HEK293 (cell line): Measurements from ENCODE around the gene FAM210A.

Source experiments
- CTCF ChIA-PET: fragments of 350-600 bp; formaldehyde crosslinking; extraction: SDS; loops from one replicate; lab custom pipeline; 2021; ENCODE audit warnings: antibody characterized with exemption; lab: Yijun Ruan, JAX
- POLR2A ChIA-PET: fragments of 300-600 bp; formaldehyde crosslinking; extraction: SDS; loops from one replicate; lab custom pipeline; 2020; ENCODE audit warnings: antibody characterized with exemption, inconsistent platforms; lab: Yijun Ruan, JAX
- H3K27ac ChIP-seq: fragments of 200-500 bp; sonication (Bioruptor generic); 2 replicates; pipeline ENCODE4 v1.5.1; 2014; ENCODE audit warnings: low read depth, low read length, control low read depth, inconsistent platforms; ENCODE audit errors: extremely low read depth
- H3K36me3 ChIP-seq, 2 experiments: fragments of 200-500 bp in 1 of 2; sonication (Bioruptor generic) in 1 of 2; 1 replicate in 1 of 2; 2 replicates in 1 of 2; pipeline ENCODE4 v1.5.1; 2014 to 2017; ENCODE audit warnings: inconsistent platforms in 2 of 2, low read length in 2 of 2; ENCODE audit not compliant: control insufficient read depth in 2 of 2, insufficient read depth in 1 of 2
- H3K4me1 ChIP-seq: fragments of 200-500 bp; sonication (Bioruptor generic); 2 replicates; pipeline ENCODE4 v1.5.1; 2014; ENCODE audit warnings: mild to moderate bottlenecking, low read length, inconsistent platforms; ENCODE audit not compliant: control insufficient read depth, insufficient read depth
- H3K4me3 ChIP-seq: 2 replicates; pipeline ENCODE4 v1.5.1; 2011; ENCODE audit warnings: low read depth, mild to moderate bottlenecking, control low read depth, low read length, moderate library complexity
- H3K9me3 ChIP-seq: fragments of 200-500 bp; sonication (Bioruptor generic); 2 replicates; pipeline ENCODE4 v1.5.1; 2014; ENCODE audit warnings: low read depth, low read length, inconsistent platforms; ENCODE audit not compliant: control insufficient read depth, insufficient read depth
- GFI1B ChIP-seq: fragments of 450-650 bp; formaldehyde crosslinking; IDR thresholded peaks from 2 replicates; pipeline ENCODE4 v1.5.1; 2016; ENCODE audit warnings: missing biosample characterization, missing genetic modification characterization
- GLI2 ChIP-seq: fragments of 450-650 bp; formaldehyde crosslinking; IDR thresholded peaks from 2 replicates; pipeline ENCODE4; 2017; ENCODE audit warnings: missing biosample characterization, missing genetic modification characterization, low read depth, borderline replicate concordance
- GLIS1 ChIP-seq: fragments of 450-650 bp; formaldehyde crosslinking; IDR thresholded peaks from 2 replicates; pipeline ENCODE4 v1.5.1; 2016; ENCODE audit warnings: missing biosample characterization, missing genetic modification characterization
- IKZF3 ChIP-seq: fragments of 450-650 bp; IDR thresholded peaks from 2 replicates; pipeline ENCODE4 v1.5.0; 2018; ENCODE audit warnings: missing biosample characterization, mild to moderate bottlenecking, missing genetic modification characterization, moderate library complexity
- KLF9 ChIP-seq: fragments of 450-650 bp; formaldehyde crosslinking; IDR thresholded peaks from 2 replicates; pipeline ENCODE4 v1.5.1; 2016; ENCODE audit warnings: missing biosample characterization, missing genetic modification characterization, low read depth
- YY2 ChIP-seq: fragments of 450-650 bp; formaldehyde crosslinking; IDR thresholded peaks from 2 replicates; pipeline ENCODE4 v1.5.1; 2016; ENCODE audit warnings: missing biosample characterization, missing genetic modification characterization
- ZBTB1 ChIP-seq: fragments of 450-650 bp; formaldehyde crosslinking; IDR thresholded peaks from 2 replicates; pipeline ENCODE4 v1.5.1; 2016; ENCODE audit warnings: missing biosample characterization, missing genetic modification characterization
- ZFHX2 ChIP-seq: fragments of 450-650 bp; formaldehyde crosslinking; conservative IDR thresholded peaks from 2 replicates; pipeline ENCODE4 v1.5.1; 2016; ENCODE audit warnings: missing biosample characterization, missing genetic modification characterization
- ZIC2 ChIP-seq: fragments of 450-650 bp; formaldehyde crosslinking; IDR thresholded peaks from 2 replicates; pipeline ENCODE4 v1.5.1; 2016; ENCODE audit warnings: missing biosample characterization, missing genetic modification characterization
- ZNF132 ChIP-seq: fragments of 450-650 bp; formaldehyde crosslinking; IDR thresholded peaks from 2 replicates; pipeline ENCODE4 v1.5.1; 2017; ENCODE audit warnings: missing biosample characterization, missing genetic modification characterization, borderline replicate concordance
- ZNF138 ChIP-seq: fragments of 450-650 bp; formaldehyde crosslinking; IDR thresholded peaks from 2 replicates; pipeline ENCODE4 v1.5.1; 2016; ENCODE audit warnings: missing biosample characterization, missing genetic modification characterization, borderline replicate concordance
- ZNF155 ChIP-seq: fragments of 450-650 bp; formaldehyde crosslinking; IDR thresholded peaks from 2 replicates; pipeline ENCODE4 v1.5.1; 2016; ENCODE audit warnings: missing biosample characterization, missing genetic modification characterization
- ZNF174 ChIP-seq: fragments of 450-650 bp; formaldehyde crosslinking; IDR thresholded peaks from 2 replicates; pipeline ENCODE4 v1.5.0; 2017; ENCODE audit warnings: missing biosample characterization, mild to moderate bottlenecking, missing genetic modification characterization
- ZNF19 ChIP-seq: fragments of 450-650 bp; formaldehyde crosslinking; IDR thresholded peaks from 2 replicates; pipeline ENCODE4; 2016; ENCODE audit warnings: missing biosample characterization, missing genetic modification characterization, low read depth
- ZNF2 ChIP-seq: fragments of 450-650 bp; formaldehyde crosslinking; IDR thresholded peaks from 2 replicates; pipeline ENCODE4 v1.5.1; 2016; ENCODE audit warnings: missing biosample characterization, missing genetic modification characterization
- ZNF211 ChIP-seq: fragments of 450-650 bp; formaldehyde crosslinking; IDR thresholded peaks from 2 replicates; pipeline ENCODE4 v1.5.1; 2016; ENCODE audit warnings: low read depth, missing biosample characterization, missing genetic modification characterization
- ZNF221 ChIP-seq: fragments of 450-650 bp; formaldehyde crosslinking; IDR thresholded peaks from 2 replicates; pipeline ENCODE4 v1.5.1; 2017; ENCODE audit warnings: missing biosample characterization, missing genetic modification characterization, borderline replicate concordance
- ZNF23 ChIP-seq: fragments of 450-650 bp; formaldehyde crosslinking; IDR thresholded peaks from 2 replicates; pipeline ENCODE4 v1.5.1; 2016; ENCODE audit warnings: missing biosample characterization, missing genetic modification characterization, borderline replicate concordance
- ZNF248 ChIP-seq: fragments of 450-650 bp; formaldehyde crosslinking; IDR thresholded peaks from 2 replicates; pipeline ENCODE4 v1.5.1; 2017; ENCODE audit warnings: missing biosample characterization, missing genetic modification characterization
- ZNF354C ChIP-seq: fragments of 450-650 bp; formaldehyde crosslinking; IDR thresholded peaks from 2 replicates; pipeline ENCODE4 v1.5.1; 2016; ENCODE audit warnings: missing biosample characterization, missing genetic modification characterization, low read depth, borderline replicate concordance
- ZNF514 ChIP-seq: fragments of 450-650 bp; formaldehyde crosslinking; IDR thresholded peaks from 2 replicates; pipeline ENCODE4 v1.5.1; 2016; ENCODE audit warnings: missing biosample characterization, missing genetic modification characterization
- ZNF521 ChIP-seq: fragments of 450-650 bp; formaldehyde crosslinking; IDR thresholded peaks from 2 replicates; pipeline ENCODE4 v1.5.1; 2017; ENCODE audit warnings: missing biosample characterization, mild to moderate bottlenecking, missing genetic modification characterization
- ZNF530 ChIP-seq: fragments of 450-650 bp; formaldehyde crosslinking; IDR thresholded peaks from 2 replicates; pipeline ENCODE4 v1.5.1; 2016; ENCODE audit warnings: low read depth, missing biosample characterization, missing genetic modification characterization
- ZNF560 ChIP-seq: fragments of 450-650 bp; formaldehyde crosslinking; IDR thresholded peaks from 2 replicates; pipeline ENCODE4 v1.5.1; 2017; ENCODE audit warnings: missing biosample characterization, missing genetic modification characterization, borderline replicate concordance
- ZNF571 ChIP-seq: fragments of 450-650 bp; formaldehyde crosslinking; IDR thresholded peaks from 2 replicates; pipeline ENCODE4 v1.5.0; 2017; ENCODE audit warnings: missing biosample characterization, missing genetic modification characterization
- ZNF596 ChIP-seq: fragments of 450-650 bp; IDR thresholded peaks from 2 replicates; pipeline ENCODE4 v1.5.0; 2018; ENCODE audit warnings: missing biosample characterization, mild to moderate bottlenecking, missing genetic modification characterization, moderate library complexity
- ZNF600 ChIP-seq: fragments of 450-650 bp; formaldehyde crosslinking; IDR thresholded peaks from 2 replicates; pipeline ENCODE4 v1.5.1; 2016; ENCODE audit warnings: missing biosample characterization, missing genetic modification characterization
- ZNF830 ChIP-seq: fragments of 450-650 bp; IDR thresholded peaks from 2 replicates; pipeline ENCODE4 v1.5.0; 2018; ENCODE audit warnings: missing biosample characterization, missing genetic modification characterization, low read depth, mild to moderate bottlenecking, moderate library complexity
- ZSCAN30 ChIP-seq: fragments of 450-650 bp; IDR thresholded peaks from 2 replicates; pipeline ENCODE4 v1.5.1; 2018; ENCODE audit warnings: missing biosample characterization, mild to moderate bottlenecking, missing genetic modification characterization, moderate library complexity
- TF ChIP-seq, protein P1 (sequence below): fragments of 450-650 bp; formaldehyde crosslinking; IDR thresholded peaks from 2 replicates; pipeline ENCODE4 v1.5.1; 2016; ENCODE audit warnings: missing biosample characterization, missing genetic modification characterization
- TF ChIP-seq, protein P2 (sequence below): fragments of 450-650 bp; formaldehyde crosslinking; IDR thresholded peaks from 2 replicates; pipeline ENCODE4 v1.5.1; 2016; ENCODE audit warnings: missing biosample characterization, missing genetic modification characterization, borderline replicate concordance
- TF ChIP-seq, protein P3 (sequence below): fragments of 450-650 bp; formaldehyde crosslinking; IDR thresholded peaks from 2 replicates; pipeline ENCODE4 v1.5.1; 2016; ENCODE audit warnings: missing biosample characterization, missing genetic modification characterization

The FAM210A gene

DNA sequence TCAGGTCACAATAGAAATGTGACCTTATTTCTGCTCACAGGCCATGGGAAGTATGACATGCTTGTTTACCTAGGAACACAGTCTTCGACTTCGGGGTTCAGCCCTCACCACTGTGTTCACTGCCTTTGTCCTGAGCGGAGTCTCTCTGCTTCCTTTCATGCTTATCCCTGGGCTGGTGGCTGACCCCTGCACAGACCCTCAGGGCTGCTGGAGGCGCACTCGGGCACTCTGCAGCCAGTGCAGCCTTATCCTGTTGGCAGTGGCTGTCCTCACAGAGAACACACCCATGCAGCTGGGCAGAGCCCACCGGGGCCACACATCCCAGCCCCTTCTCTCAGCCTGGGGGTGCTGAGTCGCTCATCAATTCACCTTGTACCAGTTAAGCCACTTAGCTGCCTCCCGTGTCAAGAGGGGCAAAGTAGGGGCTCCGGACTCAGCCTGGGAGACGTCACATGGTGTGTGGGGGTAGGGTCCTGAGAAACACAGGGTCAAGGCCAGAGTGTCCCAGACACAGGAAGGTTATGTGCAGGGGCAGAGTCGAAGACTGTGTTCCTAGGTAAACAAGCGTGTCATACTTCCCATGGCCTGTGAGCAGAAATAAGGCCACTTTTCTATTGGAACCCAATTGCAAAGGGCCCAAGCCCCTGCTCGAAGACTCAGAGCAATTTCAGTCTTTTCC lies 107.5 kb downstream of the FAM210A start:
- Histone ChIP-seq H3K27ac (no peak overlapping the region), H3K4me3 (no peak overlapping the region), H3K9me3 (no peaks in the 10 kb centered on the region)
- CTCF ChIA-PET = no interaction called here
- TF ChIP-seq ZNF221 (tag by site-specific recombination) (no peak), YY2 (tag by site-specific recombination) (no peak), ZNF138 (tag by site-specific recombination) (no peak), ZNF514 (tag by site-specific recombination) (no peak), ZNF155 (no peak), ZBTB1 (tag by site-specific recombination) (no peak), GLIS1 (no peak), ZNF248 (tag by site-specific recombination) (no peak), ZIC2 (tag by site-specific recombination) (no peak), ZFHX2 (no peak), KLF9 (no peak), ZNF600 (tag by site-specific recombination) (no peak), ZNF521 (no peak), ZNF19 (no peak), ZNF830 (tag by site-specific recombination) (no peak)
- TF ChIP-seq, all 188 proteins: peak for 0
- no peaks in the 10 kb centered on the region for H3K36me3 ChIP-seq
- no peaks in the 10 kb centered on the region for H3K4me1 ChIP-seq
- POLR2A ChIA-PET = no interaction called here

DNA sequence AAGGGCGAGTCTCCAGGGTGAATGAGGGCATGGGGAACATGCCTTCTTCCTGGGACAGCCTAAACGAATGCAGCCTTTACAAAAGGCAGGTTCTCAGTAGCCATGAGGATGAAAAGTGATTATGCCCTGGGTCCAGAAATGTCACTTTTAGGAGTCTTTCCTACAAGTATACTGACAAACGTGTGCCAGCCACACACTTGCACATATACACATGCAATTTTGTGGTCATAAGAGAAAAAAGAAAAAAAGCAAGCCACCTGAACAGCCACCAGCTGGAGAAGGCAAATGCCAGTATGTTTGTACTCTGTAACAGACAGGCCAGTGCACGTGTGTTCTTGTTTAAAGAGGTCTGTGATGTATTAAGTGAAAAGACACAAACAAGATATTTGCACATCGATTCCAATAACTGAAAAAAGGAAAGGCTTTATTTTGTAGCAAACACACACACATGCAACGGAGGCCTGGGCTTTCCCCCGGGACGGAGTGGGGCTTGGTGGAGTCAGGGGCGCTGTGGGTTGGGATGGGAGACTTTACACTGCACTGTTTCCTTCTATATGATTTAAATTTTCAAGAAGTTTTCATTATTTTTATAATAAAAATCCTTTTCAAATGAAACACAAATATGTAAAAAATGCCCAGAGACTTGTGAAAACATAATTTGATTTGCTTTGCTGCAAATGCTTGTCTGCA lies 108.4 kb downstream of the FAM210A start:
- ChIA-PET POLR2A (no interaction called here), CTCF (no interaction called here)
- Histone ChIP-seq H3K4me1 (no peaks in the 10 kb centered on the region), H3K4me3 (no peak overlapping the region), H3K9me3 (no peaks in the 10 kb centered on the region), H3K36me3 (no peaks in the 10 kb centered on the region), H3K27ac (no peak overlapping the region)
- TF ChIP-seq, protein P1, sequence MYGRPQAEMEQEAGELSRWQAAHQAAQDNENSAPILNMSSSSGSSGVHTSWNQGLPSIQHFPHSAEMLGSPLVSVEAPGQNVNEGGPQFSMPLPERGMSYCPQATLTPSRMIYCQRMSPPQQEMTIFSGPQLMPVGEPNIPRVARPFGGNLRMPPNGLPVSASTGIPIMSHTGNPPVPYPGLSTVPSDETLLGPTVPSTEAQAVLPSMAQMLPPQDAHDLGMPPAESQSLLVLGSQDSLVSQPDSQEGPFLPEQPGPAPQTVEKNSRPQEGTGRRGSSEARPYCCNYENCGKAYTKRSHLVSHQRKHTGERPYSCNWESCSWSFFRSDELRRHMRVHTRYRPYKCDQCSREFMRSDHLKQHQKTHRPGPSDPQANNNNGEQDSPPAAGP (tag by site-specific recombination) = no peak
- TF ChIP-seq ZNF354C (tag by site-specific recombination) (no peak), ZNF211 (tag by site-specific recombination) (no peak), ZSCAN30 (no peak), GFI1B (tag by site-specific recombination) (no peak), IKZF3 (tag by site-specific recombination) (no peak), ZNF174 (tag by site-specific recombination) (no peak), ZNF132 (tag by site-specific recombination) (no peak), ZNF2 (tag by site-specific recombination) (no peak), GLI2 (tag by site-specific recombination) (no peak), ZNF560 (no peak), ZNF571 (no peak), KLF9 (no peak), ZNF530 (no peak), ZNF596 (tag by site-specific recombination) (no peak), ZNF23 (tag by site-specific recombination) (no peak)
- TF ChIP-seq, protein P2, sequence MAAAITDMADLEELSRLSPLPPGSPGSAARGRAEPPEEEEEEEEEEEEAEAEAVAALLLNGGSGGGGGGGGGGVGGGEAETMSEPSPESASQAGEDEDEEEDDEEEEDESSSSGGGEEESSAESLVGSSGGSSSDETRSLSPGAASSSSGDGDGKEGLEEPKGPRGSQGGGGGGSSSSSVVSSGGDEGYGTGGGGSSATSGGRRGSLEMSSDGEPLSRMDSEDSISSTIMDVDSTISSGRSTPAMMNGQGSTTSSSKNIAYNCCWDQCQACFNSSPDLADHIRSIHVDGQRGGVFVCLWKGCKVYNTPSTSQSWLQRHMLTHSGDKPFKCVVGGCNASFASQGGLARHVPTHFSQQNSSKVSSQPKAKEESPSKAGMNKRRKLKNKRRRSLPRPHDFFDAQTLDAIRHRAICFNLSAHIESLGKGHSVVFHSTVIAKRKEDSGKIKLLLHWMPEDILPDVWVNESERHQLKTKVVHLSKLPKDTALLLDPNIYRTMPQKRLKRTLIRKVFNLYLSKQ (tag by site-specific recombination) = no peak
- TF ChIP-seq, protein P3, sequence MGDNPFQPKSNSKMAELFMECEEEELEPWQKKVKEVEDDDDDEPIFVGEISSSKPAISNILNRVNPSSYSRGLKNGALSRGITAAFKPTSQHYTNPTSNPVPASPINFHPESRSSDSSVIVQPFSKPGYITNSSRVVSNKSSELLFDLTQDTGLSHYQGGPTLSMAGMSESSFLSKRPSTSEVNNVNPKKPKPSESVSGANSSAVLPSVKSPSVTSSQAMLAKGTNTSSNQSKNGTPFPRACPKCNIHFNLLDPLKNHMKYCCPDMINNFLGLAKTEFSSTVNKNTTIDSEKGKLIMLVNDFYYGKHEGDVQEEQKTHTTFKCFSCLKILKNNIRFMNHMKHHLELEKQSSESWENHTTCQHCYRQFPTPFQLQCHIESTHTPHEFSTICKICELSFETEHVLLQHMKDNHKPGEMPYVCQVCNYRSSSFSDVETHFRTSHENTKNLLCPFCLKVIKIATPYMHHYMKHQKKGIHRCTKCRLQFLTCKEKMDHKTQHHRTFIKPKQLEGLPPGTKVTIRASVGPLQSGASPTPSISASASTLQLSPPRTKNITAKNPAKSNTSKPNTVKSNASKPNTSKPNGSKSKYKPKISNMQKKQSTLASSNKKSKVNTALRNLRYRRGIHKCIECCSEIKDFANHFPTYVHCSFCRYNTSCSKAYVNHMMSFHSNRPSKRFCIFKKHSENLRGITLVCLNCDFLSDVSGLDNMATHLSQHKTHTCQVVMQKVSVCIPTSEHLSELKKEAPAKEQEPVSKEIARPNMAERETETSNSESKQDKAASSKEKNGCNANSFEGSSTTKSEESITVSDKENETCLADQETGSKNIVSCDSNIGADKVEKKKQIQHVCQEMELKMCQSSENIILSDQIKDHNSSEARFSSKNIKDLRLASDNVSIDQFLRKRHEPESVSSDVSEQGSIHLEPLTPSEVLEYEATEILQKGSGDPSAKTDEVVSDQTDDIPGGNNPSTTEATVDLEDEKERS (tag by site-specific recombination) = no peak
